ENCODE results near the gene GNAL. TPM values are rescaled to one million over a fixed set of nuclear protein-coding genes. Genes with fewer than 3 reads are reported as not detected.

Gene GNAL
- total RNA-seq, 6 experiments from 2014 or later, result 0.09 to 0.21 (median 0.17) TPM

- Mint-ChIP-seq H3K27ac (no peak overlapping the region), H3K36me3 (ENCODE audit: low read depth) (no peaks in the 10 kb centered on the region), H3K4me3 (no peak overlapping the region), H3K27me3 (ENCODE audit: insufficient read depth) (no peaks in the 10 kb centered on the region; the same call in none of the 2 replicates), H3K4me1 (ENCODE audit: low read depth) (no peaks in the 10 kb centered on the region), H3K9me3 (no peaks in the 10 kb centered on the region)
- no peak for TF ChIP-seq CTCF (IDR thresholded peaks at IDR 0.05)
- no peak for DNase-seq
Observed at GRCh38 chr18:11721720-11722119, 32.7 kb downstream of the GNAL start.

- no peak overlapping the region for H3K4me3 Mint-ChIP-seq
- H3K27me3 Mint-ChIP-seq (ENCODE audit: insufficient read depth), result peaks cover 14% of the 10 kb centered on the region
- no peak for DNase-seq
- no peaks in the 10 kb centered on the region for H3K4me1 Mint-ChIP-seq (ENCODE audit: low read depth)
- H3K9me3 Mint-ChIP-seq, result no peaks in the 10 kb centered on the region
- H3K36me3 Mint-ChIP-seq (ENCODE audit: low read depth), result no peaks in the 10 kb centered on the region
- TF ChIP-seq CTCF (IDR thresholded peaks at IDR 0.05), result no peak
- H3K27ac Mint-ChIP-seq, result no peak overlapping the region
Observed at GRCh38 chr18:11724781-11725180, 35.7 kb downstream of the GNAL start.

- no peak for DNase-seq
- TF ChIP-seq CTCF (IDR thresholded peaks at IDR 0.05), result no peak
- no peaks in the 10 kb centered on the region for H3K36me3 Mint-ChIP-seq (ENCODE audit: low read depth)
- no peaks in the 10 kb centered on the region for H3K9me3 Mint-ChIP-seq
- no peak overlapping the region for H3K4me3 Mint-ChIP-seq
- no peaks in the 10 kb centered on the region for H3K4me1 Mint-ChIP-seq (ENCODE audit: low read depth)
- H3K27ac Mint-ChIP-seq, result no peak overlapping the region
- H3K27me3 Mint-ChIP-seq (ENCODE audit: insufficient read depth), result peaks cover 15% of the 10 kb centered on the region
Observed at GRCh38 chr18:11726556-11726955, 37.5 kb downstream of the GNAL start.

- TF ChIP-seq CTCF (IDR thresholded peaks at IDR 0.05), result peak; percentile 44; the same call in 1 of the 2 replicates
- peaks cover 17% of the 10 kb centered on the region for H3K27me3 Mint-ChIP-seq (ENCODE audit: insufficient read depth)
- no peak for DNase-seq
- no peak overlapping the region for H3K27ac Mint-ChIP-seq
- no peak overlapping the region for H3K4me3 Mint-ChIP-seq
- no peaks in the 10 kb centered on the region for H3K4me1 Mint-ChIP-seq (ENCODE audit: low read depth)
- no peaks in the 10 kb centered on the region for H3K36me3 Mint-ChIP-seq (ENCODE audit: low read depth)
- H3K9me3 Mint-ChIP-seq, result no peaks in the 10 kb centered on the region
Observed at GRCh38 chr18:11728249-11728648, 39.2 kb downstream of the GNAL start.

GRCh38 chr18:11729556-11729955 is 40.5 kb downstream of the GNAL start:
- peaks cover 21% of the 10 kb centered on the region for H3K27me3 Mint-ChIP-seq (ENCODE audit: insufficient read depth)
- DNase-seq, result no peak
- no peaks in the 10 kb centered on the region for H3K4me1 Mint-ChIP-seq (ENCODE audit: low read depth)
- H3K4me3 Mint-ChIP-seq, result no peak overlapping the region
- no peak for TF ChIP-seq CTCF (IDR thresholded peaks at IDR 0.05)
- H3K27ac Mint-ChIP-seq, result no peak overlapping the region
- H3K36me3 Mint-ChIP-seq (ENCODE audit: low read depth), result no peaks in the 10 kb centered on the region
- no peaks in the 10 kb centered on the region for H3K9me3 Mint-ChIP-seq

GRCh38 chr18:11733031-11733430 is 44.0 kb downstream of the GNAL start:
- no peaks in the 10 kb centered on the region for H3K4me1 Mint-ChIP-seq (ENCODE audit: low read depth)
- DNase-seq, result peak; percentile 25
- TF ChIP-seq CTCF (IDR thresholded peaks at IDR 0.05), result peak; percentile 98
- no peak overlapping the region for H3K4me3 Mint-ChIP-seq
- no peaks in the 10 kb centered on the region for H3K36me3 Mint-ChIP-seq (ENCODE audit: low read depth)
- peaks cover 29% of the 10 kb centered on the region for H3K27me3 Mint-ChIP-seq (ENCODE audit: insufficient read depth)
- H3K27ac Mint-ChIP-seq, result no peak overlapping the region
- no peaks in the 10 kb centered on the region for H3K9me3 Mint-ChIP-seq
